Right lobe of liver (tissue), 4 donors: ENCODE measurements around the gene PTPRM.

Experiments
- CTCF ChIP-seq, 4 donors: fragments of 200-600 bp in 3 of 4; fragments of 450-650 bp in 1 of 4; IDR thresholded peaks; one replicate each; pipeline versions ENCODE4 v1.5.1 to v1.8.0; 2016 to 2022; ENCODE audit warnings: antibody characterized with exemption in 4 of 4, mild to moderate bottlenecking in 2 of 4
- POLR2A ChIP-seq: fragments of 450-650 bp; IDR thresholded peaks from one replicate; pipeline ENCODE4 v1.6.1; 2017; ENCODE audit warnings: antibody characterized with exemption, mild to moderate bottlenecking
- donor health status: DM: no; HTN: no; CAD: no.
- donor health status: DM: no; HTN: no; CAD: no.
- donor health status: DM: no; HTN: yes; CAD: no.

DNA sequence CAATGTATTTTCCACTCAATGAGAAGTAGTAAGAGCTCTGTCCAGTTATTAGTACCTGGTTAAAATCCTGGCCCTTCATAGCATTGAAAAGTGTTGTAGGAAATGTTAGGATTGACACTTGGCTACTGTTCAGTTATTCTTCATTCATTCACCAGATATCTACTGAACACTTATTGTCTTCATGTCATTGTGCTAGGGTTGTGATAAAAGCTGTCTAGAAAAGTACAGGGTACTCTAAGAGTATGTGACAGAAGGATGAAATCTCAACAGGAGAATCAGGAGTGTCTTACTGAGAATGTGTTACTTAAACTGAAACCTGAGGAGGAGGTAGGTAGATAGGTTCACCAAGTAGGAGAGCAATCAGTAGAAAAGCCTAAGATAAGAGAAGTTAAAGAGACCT, 530.3 kb downstream of the PTPRM start:
- no peak for TF ChIP-seq POLR2A
- TF ChIP-seq CTCF (IDR thresholded peaks at IDR 0.05): no peak
